Measurements from ENCODE around the gene GRB10.

GRCh38 chr7:50667338-50667737 is 115.4 kb downstream of the GRB10 start:
- TF ChIP-seq CTCF (IDR thresholded peaks at IDR 0.05; ENCODE audit: low read depth, low read length) (no peak), EZH2phosphoT487 (IDR thresholded peaks at IDR 0.05; ENCODE audit: low read depth) (no peak)
